ENCODE results near the gene CNTLN.
"Not testable (repeated sequence)": the region's sequence is repeated elsewhere in the genome, so short reads cannot be mapped to it uniquely, and the experiment has no call there.

Gene CNTLN

GRCh38 chr9:17134396-17135294, at the start of gene CNTLN:
TSS of gene CNTLN (plus strand) at chr9:17135040. CDS start at chr9:17135066, 26 bp downstream.
- no peak for DNase-seq

- no peak for DNase-seq
These were observed 46.3 kb upstream of the CNTLN start for GRCh38 chr9:17088566-17088965.

GRCh38 chr9:17090041-17090440, 44.8 kb upstream of the CNTLN start:
- DNase-seq = no peak

- DNase-seq = no peak
These were observed 18.4 kb upstream of the CNTLN start for GRCh38 chr9:17116400-17116837.

- no peak for DNase-seq
These were observed 17.5 kb upstream of the CNTLN start for GRCh38 chr9:17117372-17117771.

- DNase-seq = no peak
These were observed 14.6 kb upstream of the CNTLN start for GRCh38 chr9:17120203-17120602.

GRCh38 chr9:17121264-17121663, 13.6 kb upstream of the CNTLN start:
- DNase-seq = no peak

GRCh38 chr9:17130291-17130690, 4.5 kb upstream of the CNTLN start:
- DNase-seq = no peak

GRCh38 chr9:17130725-17131124, 4.1 kb upstream of the CNTLN start:
- no peak for DNase-seq

GRCh38 chr9:17131494-17131893, 3.3 kb upstream of the CNTLN start:
- no peak for DNase-seq

- no peak for DNase-seq
These were observed 688 bp downstream of the CNTLN start for GRCh38 chr9:17135295-17136160.

- no peak for DNase-seq
These were observed 2.7 kb downstream of the CNTLN start for GRCh38 chr9:17137566-17137965.

GRCh38 chr9:17138503-17138902, 3.7 kb downstream of the CNTLN start:
- no peak for DNase-seq

GRCh38 chr9:17140418-17140817, 5.6 kb downstream of the CNTLN start:
- no peak for DNase-seq

- no peak for DNase-seq
These were observed 13.5 kb downstream of the CNTLN start for GRCh38 chr9:17148324-17148723.

- DNase-seq = no peak
These were observed 24.6 kb downstream of the CNTLN start for GRCh38 chr9:17159469-17159868.

- DNase-seq = no peak
These were observed 25.5 kb downstream of the CNTLN start for GRCh38 chr9:17160327-17160726.

GRCh38 chr9:17165764-17166163, 30.9 kb downstream of the CNTLN start:
- no peak for DNase-seq

GRCh38 chr9:17166346-17166745, 31.5 kb downstream of the CNTLN start:
- DNase-seq = no peak

- DNase-seq = no peak
These were observed 36.7 kb downstream of the CNTLN start for GRCh38 chr9:17171309-17172094.

GRCh38 chr9:17177496-17177895, 42.7 kb downstream of the CNTLN start:
- DNase-seq = not testable (repeated sequence)

GRCh38 chr9:17185481-17186029, 50.7 kb downstream of the CNTLN start:
- no peak for DNase-seq

GRCh38 chr9:17191082-17191481, 56.2 kb downstream of the CNTLN start:
- DNase-seq = no peak

Measured in stimulated activated naive CD4-positive, alpha-beta T cell treated with Interleukin-2 at 50 U/mL for 16 hours (primary cell).